NCI-H187 treated with DMSO at 0.1 percent for 48 hours (cell line): ENCODE results near the gene GLS.

Experiments
- DNase-seq: peaks from one replicate; lab custom pipeline; 2025; lab: John Stamatoyannopoulos, UW

Gene GLS

DNA sequence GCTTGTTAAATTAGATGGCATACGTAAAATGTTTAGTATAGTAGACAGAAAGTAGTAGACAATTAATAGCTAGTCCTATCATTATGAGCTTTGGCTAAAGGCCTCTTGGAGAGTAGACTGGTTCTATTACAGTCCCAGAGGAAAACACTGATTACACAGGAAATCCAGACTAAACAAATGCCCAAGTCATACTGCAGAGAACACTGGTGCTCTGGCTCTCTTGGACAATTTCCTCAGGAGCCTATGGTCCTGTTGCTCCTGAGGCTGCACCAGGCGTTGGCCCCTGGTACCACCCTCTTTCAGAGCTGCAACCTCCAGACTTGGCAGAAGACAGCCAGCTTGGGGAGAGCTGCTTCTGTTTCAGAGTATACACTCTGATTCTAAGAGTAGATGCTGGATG is 91.6 kb downstream of the GLS start:
- DNase-seq: no peak

DNA sequence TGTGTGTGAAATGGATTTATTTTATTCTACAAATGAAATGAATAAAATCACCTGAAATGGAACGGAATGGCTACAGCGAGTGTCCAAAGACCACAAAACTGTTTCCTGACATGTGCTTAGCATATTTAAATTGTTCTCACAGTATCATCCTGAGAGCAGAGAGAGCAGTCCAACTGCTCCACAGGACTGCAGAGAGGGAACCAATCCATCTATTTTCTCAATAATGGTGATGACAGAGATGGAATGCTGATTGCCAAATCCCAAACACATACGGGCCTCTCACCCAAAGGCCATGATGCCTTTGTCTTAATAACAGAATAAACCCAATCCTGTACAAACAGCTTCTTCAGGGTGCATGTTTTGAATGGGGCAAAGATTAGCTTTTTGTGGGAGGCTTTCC is 92.2 kb downstream of the GLS start:
- DNase-seq: no peak

DNA sequence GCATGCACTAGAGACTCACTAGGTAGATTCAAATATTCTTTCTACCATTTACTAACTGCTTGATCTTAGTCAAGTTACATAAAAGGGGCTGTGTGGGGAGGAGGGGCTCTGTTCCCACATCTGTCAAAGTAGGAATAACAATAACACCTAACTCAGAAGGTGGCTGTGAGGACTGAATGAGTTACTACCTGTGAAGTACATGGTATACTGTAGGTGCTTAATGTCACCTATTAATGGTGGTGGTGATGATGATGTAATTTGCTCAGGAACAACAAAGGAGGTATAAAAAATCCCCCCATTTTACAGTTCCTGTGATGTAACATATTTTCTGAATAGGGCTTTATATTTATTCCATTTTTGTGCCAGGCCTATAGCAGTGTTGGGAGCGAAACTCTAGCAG is 92.6 kb downstream of the GLS start:
- DNase-seq: no peak

DNA sequence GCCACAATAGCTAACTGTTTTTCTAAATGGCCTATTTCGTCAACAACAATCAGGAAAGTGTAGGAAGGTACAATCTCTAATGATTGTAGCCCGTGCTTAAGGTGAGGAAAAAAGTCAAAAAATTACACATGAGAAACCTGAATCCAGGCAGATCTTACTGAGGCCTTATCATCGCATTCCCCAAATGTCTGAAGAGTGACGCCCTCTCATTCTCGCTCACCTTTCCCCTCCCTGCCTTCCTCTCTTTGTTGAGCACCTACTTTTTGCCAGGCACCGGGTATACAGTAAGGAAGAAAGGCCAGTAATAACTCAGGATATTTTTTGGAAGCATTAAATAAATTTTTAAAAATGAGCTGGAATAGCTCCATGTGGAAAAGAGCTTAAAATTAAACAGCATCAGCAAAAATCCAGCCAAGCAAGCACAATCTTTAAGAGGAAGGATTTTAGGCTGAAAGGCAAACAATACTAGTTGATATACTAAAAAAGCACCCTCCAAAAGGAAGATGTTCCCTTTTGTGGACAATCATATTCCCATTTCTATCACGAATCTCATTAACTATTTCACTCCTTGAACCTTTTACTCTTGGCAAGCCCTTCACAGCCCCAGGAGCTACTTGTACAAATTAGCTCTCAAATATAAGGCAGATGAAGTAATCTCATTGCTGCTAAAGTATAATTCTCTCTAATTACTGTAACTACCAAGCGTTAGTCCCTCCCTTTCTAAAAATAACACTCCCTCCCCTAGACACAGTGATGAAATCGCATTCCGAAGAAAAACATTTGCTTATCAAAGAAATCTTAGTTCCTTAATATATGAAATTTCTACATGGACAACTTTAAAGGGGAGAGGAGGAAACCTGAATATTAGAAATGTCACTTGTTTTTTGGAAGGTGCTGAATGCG is 93.4 kb downstream of the GLS start:
- no peak for DNase-seq

DNA sequence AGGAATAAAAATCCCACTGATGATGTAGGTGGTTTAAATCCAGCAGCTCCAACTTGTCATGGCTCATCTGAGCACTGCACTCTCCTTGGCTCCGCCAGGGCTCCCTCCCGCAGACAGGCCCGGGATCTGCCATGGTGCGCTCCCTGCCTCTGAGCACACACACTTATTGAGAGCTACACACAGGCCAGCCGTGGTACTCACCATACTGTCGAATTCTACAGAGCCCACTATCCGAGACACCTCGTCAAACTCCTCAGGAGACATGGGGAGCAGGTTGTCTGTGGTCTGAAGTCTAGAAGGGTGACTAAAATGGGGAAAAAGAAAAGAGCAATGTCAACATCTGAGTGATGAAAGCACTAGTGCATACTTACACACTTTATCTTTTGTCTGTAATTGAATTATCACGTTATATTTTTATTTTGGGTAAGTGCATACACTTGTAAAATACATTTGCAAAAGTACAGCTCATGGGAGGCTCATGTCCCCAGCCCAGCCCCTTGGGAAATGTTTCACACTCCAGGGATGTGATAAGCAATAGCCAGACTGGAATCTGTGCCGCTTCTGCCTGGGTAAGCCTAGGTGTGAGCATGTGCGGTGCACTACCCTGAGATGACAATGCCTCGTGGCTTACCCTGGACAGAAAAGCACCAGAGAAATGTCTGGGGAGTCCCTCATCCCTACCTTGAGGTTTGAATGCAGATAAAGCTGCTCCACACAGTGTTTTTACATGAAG is 94.2 kb downstream of the GLS start:
- no peak for DNase-seq

DNA sequence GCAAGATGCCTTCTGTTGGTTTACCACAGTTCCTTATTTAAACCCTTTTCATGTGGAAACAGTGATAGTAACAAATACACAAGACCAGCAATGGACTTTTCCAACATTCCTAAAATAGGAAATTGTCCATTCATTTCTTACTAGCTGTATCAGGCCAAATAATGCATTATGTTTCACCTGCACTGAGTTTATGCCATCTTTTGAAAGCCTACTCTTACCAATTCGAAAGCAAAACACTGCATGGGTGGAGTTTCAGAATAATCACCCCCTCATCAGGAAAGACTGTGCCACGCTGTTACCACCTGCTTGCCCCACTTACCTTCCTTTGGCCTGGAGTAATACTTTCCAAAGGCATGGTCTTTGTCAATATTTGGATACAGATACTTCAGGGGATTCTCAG is 95.9 kb downstream of the GLS start:
- DNase-seq: no peak

DNA sequence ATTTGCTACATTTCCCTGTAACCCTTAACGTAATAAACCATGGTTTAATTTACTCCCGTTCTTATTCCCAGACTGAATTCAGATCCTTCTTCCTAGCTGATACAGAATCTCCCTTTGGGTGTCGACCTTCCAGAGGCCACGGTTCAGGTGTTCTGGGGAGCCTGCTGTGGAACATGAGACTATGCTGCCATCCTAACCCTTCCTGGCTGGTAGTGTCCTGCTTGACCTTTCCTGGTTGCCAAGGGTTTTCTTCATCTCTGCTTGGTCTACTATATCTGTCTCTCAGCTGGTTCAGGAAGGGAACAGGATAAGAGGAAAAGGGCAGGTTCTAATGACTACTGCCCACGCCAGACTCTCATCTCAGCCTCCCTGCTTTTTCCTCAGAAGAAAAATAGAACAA is 96.9 kb downstream of the GLS start:
- DNase-seq: no peak

DNA sequence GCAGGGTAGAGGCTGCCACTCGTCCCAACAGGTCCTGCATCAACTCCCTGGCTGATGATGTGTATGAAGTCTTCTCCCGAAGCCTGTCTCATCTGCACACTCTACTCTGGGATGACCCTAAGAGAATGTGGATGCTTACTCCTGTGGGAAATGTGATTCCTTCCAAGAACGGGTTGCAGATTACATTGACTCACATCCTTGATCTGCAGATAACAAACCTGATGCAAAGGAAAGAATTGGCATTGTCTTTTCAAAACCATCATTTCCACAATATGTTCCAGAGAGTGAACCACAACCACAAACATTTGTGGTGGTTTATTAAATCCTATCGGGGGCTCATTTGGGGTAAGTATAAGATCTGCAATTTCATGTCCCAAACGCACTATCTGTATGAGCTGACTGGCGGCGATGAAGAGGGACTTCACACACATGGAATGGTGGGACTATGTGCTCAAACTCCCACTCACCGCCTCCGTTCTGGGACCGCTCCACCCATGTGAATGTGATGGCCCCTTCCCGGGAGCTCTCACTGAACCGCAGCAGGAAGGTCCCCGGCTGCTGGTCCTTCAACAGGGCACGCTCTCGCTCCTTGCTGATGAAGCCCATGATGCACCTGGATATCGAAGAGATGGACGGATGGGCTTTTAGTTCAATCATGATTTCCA is 97.9 kb downstream of the GLS start:
- DNase-seq: no peak

DNA sequence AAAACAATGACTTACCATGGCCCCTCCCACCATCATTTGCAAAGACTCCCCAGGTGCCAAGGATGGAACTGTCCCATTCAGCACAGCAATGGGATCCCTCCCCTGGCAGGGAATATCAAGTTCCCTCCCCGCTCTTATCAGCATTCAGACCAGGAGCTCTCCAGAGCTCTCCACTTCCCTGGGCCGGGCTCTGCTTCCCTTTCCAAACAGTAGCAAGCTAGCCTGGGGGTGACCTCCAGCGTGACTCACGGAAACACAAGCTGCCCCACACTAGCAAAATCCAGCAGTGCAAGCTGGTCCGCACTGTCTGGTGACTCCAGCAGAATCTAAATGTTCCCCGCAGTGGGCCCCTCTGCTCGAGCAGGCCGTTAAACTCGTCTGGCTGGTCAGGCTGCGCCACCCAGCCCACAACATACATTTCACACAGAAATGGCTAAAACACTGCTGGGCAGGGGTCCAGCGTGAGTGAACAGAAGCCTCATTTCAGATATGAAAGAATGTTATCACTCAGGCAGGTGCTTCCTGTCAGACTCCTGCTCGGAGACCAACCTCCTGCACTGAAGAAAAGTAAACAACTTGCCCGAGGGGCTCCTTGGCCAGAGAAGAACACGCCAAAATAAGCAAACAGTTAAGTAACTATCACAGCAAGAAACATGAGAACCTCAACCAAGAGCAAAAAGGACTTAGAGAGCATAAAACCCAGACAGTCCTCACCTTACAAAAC is 99.4 kb downstream of the GLS start:
- no peak for DNase-seq

DNA sequence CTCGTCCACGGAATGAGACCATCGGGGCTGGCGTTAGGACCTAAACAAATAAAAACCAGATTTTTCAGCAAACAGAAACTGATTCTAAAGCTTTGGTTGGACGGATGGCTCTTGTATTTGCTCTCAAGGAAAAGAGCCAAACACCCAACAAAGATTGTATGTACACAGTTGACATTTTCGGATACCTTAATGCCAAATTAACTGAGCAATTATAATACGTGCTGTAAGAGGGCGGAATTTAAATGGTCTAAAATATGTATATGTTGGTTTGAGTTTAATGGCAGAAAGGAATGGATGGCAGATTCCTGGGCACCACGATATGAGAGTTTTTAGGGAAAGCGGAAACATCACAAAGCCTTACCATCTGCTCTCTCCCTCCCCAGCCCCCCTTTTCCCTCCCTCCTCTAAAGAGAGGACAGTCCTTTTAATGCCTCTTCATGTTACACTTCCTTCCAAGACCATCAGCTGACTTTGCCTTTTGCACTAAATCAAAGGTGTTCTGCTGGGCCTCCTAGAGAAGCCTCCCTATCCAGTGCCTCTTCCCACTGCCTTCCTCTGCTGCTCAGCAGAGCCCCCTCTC is 100.1 kb downstream of the GLS start:
- no peak for DNase-seq

DNA sequence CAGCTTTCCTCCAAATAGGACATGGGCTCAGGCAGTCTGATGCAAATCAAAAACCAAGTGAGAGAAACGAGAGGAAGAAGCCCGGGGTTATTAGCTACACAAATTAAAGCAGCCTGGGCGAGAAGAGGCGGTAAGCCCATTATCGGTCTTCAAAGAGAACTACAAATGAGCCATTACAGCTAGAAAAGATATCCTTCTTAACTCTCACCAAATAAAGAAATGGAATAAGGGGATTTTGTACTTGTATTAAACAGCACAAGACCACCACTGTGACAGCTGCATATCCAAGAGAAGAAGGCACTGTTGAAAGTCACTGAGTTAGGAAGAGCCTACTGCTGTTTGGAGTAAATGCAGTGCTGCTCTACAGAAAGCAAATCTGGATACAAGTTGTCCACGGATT is 100.7 kb downstream of the GLS start:
- DNase-seq: no peak

DNA sequence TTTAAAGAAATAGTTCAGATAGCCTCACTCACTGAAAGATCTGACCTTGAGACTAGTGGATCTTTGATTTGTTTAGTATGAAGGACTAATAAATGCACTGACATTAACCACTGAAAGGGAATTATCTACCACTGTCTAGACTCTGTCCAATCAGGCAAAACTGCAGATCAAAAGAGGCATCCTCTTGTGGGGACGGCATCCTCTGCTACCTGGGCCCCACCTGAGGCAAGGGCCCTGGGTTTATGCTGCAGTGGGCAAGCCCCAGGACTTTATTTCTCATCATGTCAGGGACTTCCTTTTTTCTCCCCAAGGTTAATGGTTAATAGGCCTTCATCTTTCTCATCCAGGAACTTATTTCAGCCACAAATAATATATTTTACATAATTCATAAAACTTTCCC is 101.1 kb downstream of the GLS start:
- no peak for DNase-seq

DNA sequence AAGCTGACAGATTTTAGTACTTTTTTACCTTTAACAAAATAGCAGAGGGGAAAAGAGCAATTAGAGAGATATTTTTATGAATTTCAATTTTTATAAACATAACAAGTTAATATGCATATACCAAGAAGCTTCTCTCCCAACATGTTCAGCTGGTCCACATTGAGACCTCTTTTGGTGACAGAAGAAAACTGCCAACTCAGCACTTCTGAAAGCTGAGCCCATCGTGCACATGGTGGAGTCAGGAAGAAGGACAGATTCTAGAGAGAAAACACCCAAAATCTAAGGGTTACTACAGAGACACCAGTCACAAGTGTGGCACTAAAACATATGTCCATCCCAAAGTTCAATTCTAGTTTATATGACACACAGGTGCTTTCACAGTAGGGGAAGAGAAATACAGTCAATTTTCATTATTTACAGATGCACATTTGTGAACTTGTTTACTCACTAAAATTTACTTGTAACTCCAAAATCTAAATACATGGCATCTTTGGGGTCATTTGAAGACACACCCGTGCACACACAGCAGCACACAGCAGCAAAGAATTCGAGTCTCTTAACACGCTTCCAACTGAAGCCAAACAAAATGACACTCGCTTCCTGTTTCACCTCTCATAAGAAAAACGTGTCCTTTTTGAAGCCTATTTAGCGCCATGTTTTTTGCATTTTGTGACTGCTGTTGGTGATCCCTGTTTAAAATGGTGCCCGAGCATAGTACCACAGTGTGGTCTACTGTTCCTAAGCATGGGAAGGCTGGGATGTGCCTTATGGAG is 101.8 kb downstream of the GLS start:
- DNase-seq: no peak

DNA sequence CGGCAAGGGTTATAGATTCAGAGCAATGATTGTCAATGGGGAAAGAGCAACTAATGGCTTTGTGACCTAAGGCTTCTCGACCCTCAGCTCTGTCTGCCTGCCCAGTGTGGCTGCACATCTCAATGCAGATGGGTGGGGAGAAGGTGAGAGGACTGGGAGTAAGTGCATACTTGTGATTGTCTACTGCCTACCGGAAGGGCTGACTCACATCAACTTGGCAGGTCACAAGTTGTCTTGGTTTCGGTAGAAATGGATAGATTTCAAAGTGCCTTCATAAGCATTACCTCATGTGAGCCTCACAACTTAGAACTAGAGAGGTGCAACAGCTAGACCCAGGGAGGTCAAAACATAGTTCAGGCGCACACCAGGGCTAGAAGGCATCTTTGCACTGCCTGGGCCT is 104.0 kb downstream of the GLS start:
- DNase-seq: no peak

DNA sequence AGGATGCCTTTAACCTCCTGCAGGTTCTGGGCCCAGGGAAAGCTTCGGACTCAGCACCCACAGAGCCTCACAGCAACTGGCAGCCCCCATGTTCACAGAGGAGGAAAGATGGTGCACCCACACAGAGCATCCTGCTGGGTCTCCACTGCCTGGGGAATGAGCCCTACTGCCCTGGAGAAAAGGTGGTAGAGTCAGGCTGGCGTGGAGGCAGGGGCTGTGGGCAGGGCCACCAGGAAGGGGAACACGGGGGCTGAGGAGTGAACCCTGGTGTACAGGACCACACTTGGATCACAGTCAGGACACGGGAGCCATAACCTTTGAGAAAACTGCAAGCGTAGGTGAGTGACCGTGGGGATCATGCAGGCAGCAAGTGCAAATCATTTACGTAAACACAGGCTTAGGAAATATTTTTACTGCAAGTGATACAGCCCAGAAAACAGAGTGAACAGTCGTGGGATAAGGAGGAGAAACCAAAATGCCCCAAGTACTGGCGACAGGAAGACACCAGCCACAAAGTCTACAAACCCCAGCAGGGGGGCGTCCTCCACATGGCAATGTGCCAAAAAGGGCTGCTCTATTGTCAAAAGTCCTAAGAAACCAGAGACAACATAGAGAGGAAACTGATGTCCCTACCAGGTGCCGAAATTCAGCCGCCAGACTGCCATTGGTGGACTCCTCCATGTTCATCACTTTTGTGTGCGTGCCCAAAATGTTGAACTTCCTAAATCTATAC is 105.8 kb downstream of the GLS start:
- no peak for DNase-seq

DNA sequence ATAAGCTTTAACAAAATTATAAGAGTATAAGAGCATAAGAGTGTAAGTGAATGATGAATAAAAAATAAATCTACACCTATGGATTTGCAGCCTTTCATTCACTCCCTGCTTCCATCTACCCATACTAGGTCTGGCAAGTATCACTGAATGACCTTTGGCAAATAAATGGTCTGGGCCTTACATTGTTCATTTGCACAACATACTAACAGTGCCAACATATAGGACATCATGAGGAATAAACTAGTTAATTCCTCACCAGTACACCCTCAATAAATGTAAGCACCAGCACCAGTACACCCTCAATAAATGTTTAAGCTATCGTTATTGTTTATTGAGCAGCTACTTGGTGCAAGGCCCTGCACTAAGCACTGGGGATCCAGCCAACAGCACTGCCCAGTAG is 106.5 kb downstream of the GLS start:
- no peak for DNase-seq

DNA sequence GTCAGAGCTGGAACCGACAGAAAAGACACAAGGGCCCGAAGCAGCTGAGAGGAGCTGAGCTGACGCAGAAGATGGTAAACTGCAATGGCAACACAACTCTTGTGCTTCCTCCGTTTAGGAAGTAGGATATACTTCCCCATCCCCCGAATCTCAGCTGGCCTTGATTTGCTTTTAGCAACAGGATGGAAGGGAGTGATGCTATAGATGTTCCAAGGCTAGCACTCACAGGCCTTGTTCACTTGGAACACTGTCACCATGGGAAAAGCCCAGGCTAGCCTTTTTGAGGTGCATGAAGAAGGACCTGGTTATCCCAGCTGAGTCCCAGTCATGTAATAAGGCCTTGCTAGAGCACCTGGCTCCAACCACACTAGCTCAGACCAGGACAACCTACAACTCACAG is 107.3 kb downstream of the GLS start:
- DNase-seq: no peak

DNA sequence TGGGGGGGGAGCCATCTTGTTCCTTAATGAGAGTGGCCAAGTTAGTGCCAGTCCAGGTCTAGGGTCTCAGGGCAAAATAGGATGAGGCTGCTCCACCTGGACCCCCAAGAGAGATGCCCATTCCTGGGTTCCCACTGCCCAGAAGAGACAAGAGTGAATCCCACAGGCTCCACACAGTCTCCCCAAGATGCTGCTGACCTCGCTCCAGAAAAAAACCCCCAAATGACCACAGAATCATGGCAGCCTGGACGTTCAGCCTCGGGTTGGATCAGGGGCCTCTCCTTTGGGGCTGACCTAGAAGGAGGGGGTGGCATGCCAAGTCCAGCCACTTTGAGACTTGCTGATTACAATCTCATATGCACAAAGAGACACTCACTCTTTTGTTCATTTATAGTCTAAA is 108.3 kb downstream of the GLS start:
- DNase-seq: no peak

DNA sequence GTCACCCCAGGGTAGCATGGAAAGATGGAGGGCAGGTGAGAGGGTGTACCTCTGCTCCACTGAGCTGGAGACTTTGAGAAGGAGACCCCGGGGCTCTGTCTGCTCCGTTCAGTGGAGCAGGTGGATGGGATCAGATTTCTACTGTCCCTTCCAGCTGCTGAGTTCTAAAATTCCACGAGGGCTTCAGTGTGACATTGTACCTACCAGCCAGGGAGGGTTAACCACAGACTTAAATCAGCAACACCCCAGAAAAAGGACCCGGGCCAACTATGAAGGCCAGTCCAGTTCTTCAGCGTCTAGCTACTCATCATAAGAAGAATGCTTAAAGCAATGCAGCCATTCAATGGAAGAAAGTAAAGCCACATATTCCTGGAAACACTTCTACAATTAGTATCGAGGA is 109.5 kb downstream of the GLS start:
- DNase-seq: no peak

DNA sequence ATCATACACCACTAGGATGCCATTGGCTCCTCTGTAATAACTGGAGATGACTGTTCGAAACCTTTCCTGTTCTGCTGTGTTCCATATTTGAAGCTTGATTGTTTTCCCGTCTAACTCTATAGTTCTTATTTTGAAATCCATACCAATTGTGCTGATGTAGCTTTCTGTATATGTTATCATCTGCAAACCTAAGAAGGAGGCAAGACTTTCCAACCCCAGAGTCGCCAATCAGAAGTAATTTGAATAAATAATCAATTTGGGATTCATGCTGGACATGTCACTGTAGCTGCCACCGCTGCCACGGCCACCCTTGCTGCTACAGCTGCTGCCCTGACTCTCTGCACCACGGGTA is 112.6 kb downstream of the GLS start:
- DNase-seq: no peak

DNA sequence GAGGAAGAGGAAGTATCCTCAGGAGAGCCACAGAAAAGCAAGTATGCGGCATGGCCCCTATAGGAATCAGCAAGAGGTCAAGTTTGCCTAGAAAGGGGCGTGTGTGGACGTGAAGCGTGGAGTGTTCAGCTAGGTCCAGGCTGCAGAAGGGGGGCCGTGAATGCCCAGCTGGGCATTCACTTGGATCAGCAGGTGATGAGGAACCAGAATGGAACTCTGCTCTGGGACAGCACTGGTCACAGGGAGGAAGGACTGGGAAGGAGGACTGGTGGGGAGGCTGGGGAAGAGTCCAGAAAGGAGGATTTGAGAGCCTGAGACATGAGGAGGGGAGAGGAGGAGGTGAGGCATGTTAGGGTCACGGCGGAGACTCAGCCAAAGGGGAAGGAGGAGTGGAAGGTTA is 113.5 kb downstream of the GLS start:
- DNase-seq: no peak
